Thyroid gland (tissue), 4 donors: ENCODE measurements around the gene GCFC2.

ENCODE experiments used
- POLR2A ChIP-seq, 2 donors: fragments of 450-650 bp; IDR thresholded peaks; one replicate each; pipeline ENCODE4 v1.6.1; 2017; ENCODE audit warnings: antibody characterized with exemption in 2 of 2, mild to moderate bottlenecking in 2 of 2, moderate library complexity in 1 of 2
- TF ChIP-seq, protein P1 (sequence below), 6 experiments: fragments of 200-600 bp in 3 of 6; fragments of 450-650 bp in 3 of 6; sonication (generic) in 3 of 6; IDR thresholded peaks; one replicate each; pipeline ENCODE4 v1.5.1; 2016 to 2019; ENCODE audit warnings: antibody characterized with exemption in 6 of 6, mild to moderate bottlenecking in 2 of 6, inconsistent platforms in 1 of 6, moderate library complexity in 1 of 6

GRCh38 chr2:75680402-75680801 is 30.3 kb downstream of the GCFC2 start:
- TF ChIP-seq, protein P1, sequence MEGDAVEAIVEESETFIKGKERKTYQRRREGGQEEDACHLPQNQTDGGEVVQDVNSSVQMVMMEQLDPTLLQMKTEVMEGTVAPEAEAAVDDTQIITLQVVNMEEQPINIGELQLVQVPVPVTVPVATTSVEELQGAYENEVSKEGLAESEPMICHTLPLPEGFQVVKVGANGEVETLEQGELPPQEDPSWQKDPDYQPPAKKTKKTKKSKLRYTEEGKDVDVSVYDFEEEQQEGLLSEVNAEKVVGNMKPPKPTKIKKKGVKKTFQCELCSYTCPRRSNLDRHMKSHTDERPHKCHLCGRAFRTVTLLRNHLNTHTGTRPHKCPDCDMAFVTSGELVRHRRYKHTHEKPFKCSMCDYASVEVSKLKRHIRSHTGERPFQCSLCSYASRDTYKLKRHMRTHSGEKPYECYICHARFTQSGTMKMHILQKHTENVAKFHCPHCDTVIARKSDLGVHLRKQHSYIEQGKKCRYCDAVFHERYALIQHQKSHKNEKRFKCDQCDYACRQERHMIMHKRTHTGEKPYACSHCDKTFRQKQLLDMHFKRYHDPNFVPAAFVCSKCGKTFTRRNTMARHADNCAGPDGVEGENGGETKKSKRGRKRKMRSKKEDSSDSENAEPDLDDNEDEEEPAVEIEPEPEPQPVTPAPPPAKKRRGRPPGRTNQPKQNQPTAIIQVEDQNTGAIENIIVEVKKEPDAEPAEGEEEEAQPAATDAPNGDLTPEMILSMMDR (IDR thresholded peaks at IDR 0.05): no peak
- no peak for TF ChIP-seq POLR2A (IDR thresholded peaks at IDR 0.05)
